SK-N-SH (cell line): ENCODE measurements around the gene LRRC46. TPM values are rescaled to one million over a fixed set of nuclear protein-coding genes. Genes with fewer than 3 reads are reported as not detected.

Experiments used
- CTCF ChIA-PET: fragments of 300-600, 350-600 bp; formaldehyde crosslinking; extraction: SDS; loops from one replicate; lab custom pipeline; 2021; lab: Yijun Ruan, JAX
- POLR2A ChIA-PET: fragments of 350-600 bp; sonication (Branson Sonifier 250); formaldehyde crosslinking; extraction: SDS; loops from one replicate; lab custom pipeline; 2020; ENCODE audit warnings: antibody characterized with exemption, inconsistent platforms; lab: Yijun Ruan, JAX
- DNase-seq: peaks from one replicate; pipeline ENCODE4 v3.0.0; 2012
- H2AFZ ChIP-seq: fragments of 200-600 bp; sonication (generic); 2 replicates; pipeline ENCODE4 v1.8.1; 2016; ENCODE audit warnings: antibody characterized with exemption, mild to moderate bottlenecking, low read depth
- H3F3A ChIP-seq: fragments of 200-600 bp; sonication (generic); replicated peaks from 2 replicates; pipeline ENCODE3; 2016; ENCODE audit warnings: antibody characterized with exemption, mild to moderate bottlenecking; ENCODE audit not compliant: insufficient read depth
- H3K27ac ChIP-seq, 2 experiments: fragments of 200-500 bp in 1 of 2; fragments of 200-600 bp in 1 of 2; sonication (Bioruptor generic) in 1 of 2; sonication (generic), shearing (Covaris generic) in 1 of 2; 2 replicates each; pipeline versions ENCODE4 v1.5.1 to v1.6.1; 2014 to 2016; ENCODE audit warnings: low read depth in 2 of 2, inconsistent platforms in 1 of 2, low read length in 1 of 2, mild to moderate bottlenecking in 1 of 2, mixed read lengths in 1 of 2
- H3K27me3 ChIP-seq: fragments of 200-600 bp; sonication (generic), shearing (Covaris generic); 2 replicates; pipeline ENCODE4 v1.6.1; 2016; ENCODE audit warnings: mixed run types; ENCODE audit not compliant: insufficient read depth
- H3K36me3 ChIP-seq, 2 experiments: fragments of 200-500 bp in 1 of 2; fragments of 200-600 bp in 1 of 2; sonication (Bioruptor generic) in 1 of 2; sonication (generic) in 1 of 2; replicated peaks in 1 of 2; 2 replicates each; pipeline versions ENCODE3 to v1.5.1; 2014 to 2016; ENCODE audit warnings: low read length in 1 of 2, mild to moderate bottlenecking in 1 of 2; ENCODE audit not compliant: insufficient read depth in 2 of 2, control insufficient read depth in 1 of 2
- H3K4me1 ChIP-seq, 2 experiments: fragments of 200-500 bp in 1 of 2; fragments of 200-600 bp in 1 of 2; sonication (Bioruptor generic) in 1 of 2; sonication (generic), shearing (Covaris generic) in 1 of 2; 2 replicates each; pipeline versions ENCODE4 v1.5.1 to v1.6.1; 2014 to 2016; ENCODE audit warnings: low read depth in 1 of 2, low read length in 1 of 2, mixed run types in 1 of 2; ENCODE audit not compliant: insufficient read depth in 2 of 2, control insufficient read depth in 1 of 2
- H3K4me2 ChIP-seq: fragments of 200-600 bp; sonication (generic), shearing (Covaris generic); 2 replicates; pipeline ENCODE4 v1.6.1; 2017; ENCODE audit warnings: mixed run types
- H3K4me3 ChIP-seq, 2 experiments: fragments of 200-500 bp in 1 of 2; fragments of 200-600 bp in 1 of 2; sonication (Bioruptor generic) in 1 of 2; sonication (generic), shearing (Covaris generic) in 1 of 2; 2 replicates each; pipeline versions ENCODE4 v1.5.1 to v1.8.1; 2014 to 2016; ENCODE audit warnings: low read depth in 2 of 2, inconsistent platforms in 1 of 2, low read length in 1 of 2, mild to moderate bottlenecking in 1 of 2, mixed read lengths in 1 of 2, moderate library complexity in 1 of 2
- H3K79me2 ChIP-seq: fragments of 200-600 bp; sonication (generic); 2 replicates; pipeline ENCODE4 v1.8.1; 2017; ENCODE audit warnings: mild to moderate bottlenecking; ENCODE audit not compliant: insufficient read depth
- H3K9ac ChIP-seq: fragments of 200-600 bp; sonication (generic); 2 replicates; pipeline ENCODE4 v1.6.1; 2017; ENCODE audit warnings: mixed run types
- H3K9me2 ChIP-seq: fragments of 200-600 bp; sonication (generic); 2 replicates; pipeline ENCODE4 v1.6.1; 2017; ENCODE audit warnings: mixed run types
- H3K9me3 ChIP-seq: fragments of 200-600 bp; sonication (generic); 2 replicates; pipeline ENCODE4 v1.6.1; 2017; ENCODE audit warnings: mixed run types, mild to moderate bottlenecking, moderate library complexity
- H4K20me1 ChIP-seq: fragments of 200-600 bp; sonication (generic); 2 replicates; pipeline ENCODE4 v1.6.1; 2017; ENCODE audit warnings: mild to moderate bottlenecking, mixed run types; ENCODE audit not compliant: insufficient read depth
- CTCF ChIP-seq: fragments of 200-600 bp; sonication (generic); IDR thresholded peaks from 2 replicates; pipeline ENCODE4 v1.6.1; 2017; ENCODE audit warnings: antibody characterized with exemption, mild to moderate bottlenecking, moderate library complexity
- GABPA ChIP-seq: IDR thresholded peaks from 2 replicates; pipeline ENCODE4 v1.4.0; 2012; ENCODE audit warnings: low read depth, mild to moderate bottlenecking
- MXI1 ChIP-seq: IDR thresholded peaks from 2 replicates; pipeline ENCODE4 v1.6.1; 2012; ENCODE audit warnings: mild to moderate bottlenecking, low read depth, low read length, improper control_type of control experiment
- NFIC ChIP-seq: IDR thresholded peaks from 2 replicates; pipeline ENCODE4 v1.4.0; 2012; ENCODE audit warnings: borderline replicate concordance
- NRF1 ChIP-seq: IDR thresholded peaks from 2 replicates; pipeline ENCODE4 v1.6.1; 2012; ENCODE audit warnings: low read depth, mild to moderate bottlenecking, low read length
- PBX3 ChIP-seq: IDR thresholded peaks from 2 replicates; pipeline ENCODE4; 2012
- RAD21 ChIP-seq: IDR thresholded peaks from 2 replicates; pipeline ENCODE4 v1.6.1; 2012; ENCODE audit warnings: mild to moderate bottlenecking, low read length
- SIN3A ChIP-seq: IDR thresholded peaks from 2 replicates; pipeline ENCODE4 v1.6.1; 2012; ENCODE audit warnings: low read depth, mild to moderate bottlenecking, low read length, moderate library complexity, borderline replicate concordance
- SMC3 ChIP-seq: IDR thresholded peaks from 2 replicates; pipeline ENCODE4 v1.6.1; 2012; ENCODE audit warnings: low read depth, low read length, improper control_type of control experiment
- WGBS: methylation state at CpG from one replicate; pipeline ENCODE4 v1.1.6; 2017; ENCODE audit warnings: low lambda C conversion rate; 5-methylcytosine and 5-hydroxymethylcytosine counted together
- polyA plus RNA-seq, 3 experiments: library from polyadenylated mRNA; depleted of rRNA; stranded (reverse); fragments of >200 nt; gene quantifications; 2 replicates each; pipeline ENCODE4 v1.2.3, GENCODE V29; 2012
- TF ChIP-seq, protein P1 (sequence below): fragments of 150-350 bp; IDR thresholded peaks from 2 replicates; pipeline ENCODE4 v1.6.1; 2017; ENCODE audit warnings: antibody characterized with exemption, low read length, low read depth, borderline replicate concordance
- TF ChIP-seq, protein P2 (sequence below): IDR thresholded peaks from 2 replicates; pipeline ENCODE4 v1.4.0; 2012; ENCODE audit warnings: low read depth, borderline replicate concordance
- TF ChIP-seq, protein P3 (sequence below): IDR thresholded peaks from 2 replicates; pipeline ENCODE4 v1.4.0; 2012; ENCODE audit warnings: low read depth, borderline replicate concordance
- TF ChIP-seq, protein P4 (sequence below): IDR thresholded peaks from 2 replicates; pipeline ENCODE4 v1.4.0; 2012; ENCODE audit warnings: low read depth

The LRRC46 gene
- polyA plus RNA-seq, 1 of the 3 experiments (the other 2 are of a cell fraction) = 1.6 TPM

- H3K4me3 ChIP-seq = no peak overlapping the region
- CTCF ChIA-PET = interaction anchor here (0.6 to 5.2 kb wide), 36 partner anchors 8 to 537 kb away, joined by 3 to 88 read pairs (median 6); partner anchors contain the start of genes OSBPL7, SCRN2 and TBX21
- H4K20me1 ChIP-seq = no peaks in the 10 kb centered on the region
- no peak overlapping the region for H3K27ac ChIP-seq
- no peaks in the 10 kb centered on the region for H3K79me2 ChIP-seq
- WGBS = 22% methylated on average over 9 of the region's 9 CpGs
- H3K36me3 ChIP-seq = peaks cover 0 to 8% of the 10 kb centered on the region in 2 experiments
- no peaks in the 10 kb centered on the region for H3K4me1 ChIP-seq
- H3K27me3 ChIP-seq = 0 out of 2 replicates have a peak, but pooled peaks cover 14% of the 10 kb centered on the region
- no peaks in the 10 kb centered on the region for H3K9me2 ChIP-seq
- POLR2A ChIA-PET = interaction anchor here (1.1 kb wide), 1 partner anchor 13 kb away, joined by 3 read pairs; no protein-coding TSS in a partner anchor
- H2AFZ ChIP-seq = no peak overlapping the region
- no peak overlapping the region for H3K9ac ChIP-seq
- no peaks in the 10 kb centered on the region for H3K9me3 ChIP-seq
- TF ChIP-seq MXI1 (peak; percentile 78), RAD21 (peak; percentile 90), SIN3A (peak; percentile 72; the same call in 1 of the 2 replicates), SMC3 (peak; percentile 55), CTCF (peak; percentile 78), GABPA (no peak), NFIC (no peak)
- TF ChIP-seq, all 33 proteins: peak for 5
- H3K4me2 ChIP-seq = no peak overlapping the region
- DNase-seq = peak; percentile 90
- no peaks in the 10 kb centered on the region for H3F3A ChIP-seq
These were observed 29.0 kb upstream of the LRRC46 start for GRCh38 chr17:47802341-47803022.

GRCh38 chr17:47803201-47803600, 28.3 kb upstream of the LRRC46 start:
- CTCF ChIA-PET = interaction anchor here (0.7 to 5.2 kb wide), 17 partner anchors 10 to 173 kb away, joined by 3 to 88 read pairs (median 11); partner anchors contain the start of genes OSBPL7 and TBX21
- no peaks in the 10 kb centered on the region for H3K9me3 ChIP-seq
- H4K20me1 ChIP-seq = no peaks in the 10 kb centered on the region
- POLR2A ChIA-PET = interaction anchor here (0.9 kb wide), 1 partner anchor 18 kb away, joined by 3 read pairs; the partner anchor contains the start of gene OSBPL7
- no peaks in the 10 kb centered on the region for H3K79me2 ChIP-seq
- no peaks in the 10 kb centered on the region for H3F3A ChIP-seq
- H3K36me3 ChIP-seq = peaks cover 0 to 15% of the 10 kb centered on the region in 2 experiments
- 42% methylated on average over 5 of the region's 5 CpGs for WGBS
- no peak overlapping the region for H3K27ac ChIP-seq
- H3K27me3 ChIP-seq = 0 out of 2 replicates have a peak, but pooled peaks cover 14% of the 10 kb centered on the region
- no peak overlapping the region for H3K4me3 ChIP-seq
- H3K4me1 ChIP-seq = no peaks in the 10 kb centered on the region
- H3K9ac ChIP-seq = no peak overlapping the region
- peak; percentile 12 for DNase-seq
- H3K9me2 ChIP-seq = no peaks in the 10 kb centered on the region
- no peak overlapping the region for H2AFZ ChIP-seq
- H3K4me2 ChIP-seq = no peak overlapping the region
- TF ChIP-seq, protein P1, sequence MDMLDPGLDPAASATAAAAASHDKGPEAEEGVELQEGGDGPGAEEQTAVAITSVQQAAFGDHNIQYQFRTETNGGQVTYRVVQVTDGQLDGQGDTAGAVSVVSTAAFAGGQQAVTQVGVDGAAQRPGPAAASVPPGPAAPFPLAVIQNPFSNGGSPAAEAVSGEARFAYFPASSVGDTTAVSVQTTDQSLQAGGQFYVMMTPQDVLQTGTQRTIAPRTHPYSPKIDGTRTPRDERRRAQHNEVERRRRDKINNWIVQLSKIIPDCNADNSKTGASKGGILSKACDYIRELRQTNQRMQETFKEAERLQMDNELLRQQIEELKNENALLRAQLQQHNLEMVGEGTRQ = no peak
- TF ChIP-seq, protein P2, sequence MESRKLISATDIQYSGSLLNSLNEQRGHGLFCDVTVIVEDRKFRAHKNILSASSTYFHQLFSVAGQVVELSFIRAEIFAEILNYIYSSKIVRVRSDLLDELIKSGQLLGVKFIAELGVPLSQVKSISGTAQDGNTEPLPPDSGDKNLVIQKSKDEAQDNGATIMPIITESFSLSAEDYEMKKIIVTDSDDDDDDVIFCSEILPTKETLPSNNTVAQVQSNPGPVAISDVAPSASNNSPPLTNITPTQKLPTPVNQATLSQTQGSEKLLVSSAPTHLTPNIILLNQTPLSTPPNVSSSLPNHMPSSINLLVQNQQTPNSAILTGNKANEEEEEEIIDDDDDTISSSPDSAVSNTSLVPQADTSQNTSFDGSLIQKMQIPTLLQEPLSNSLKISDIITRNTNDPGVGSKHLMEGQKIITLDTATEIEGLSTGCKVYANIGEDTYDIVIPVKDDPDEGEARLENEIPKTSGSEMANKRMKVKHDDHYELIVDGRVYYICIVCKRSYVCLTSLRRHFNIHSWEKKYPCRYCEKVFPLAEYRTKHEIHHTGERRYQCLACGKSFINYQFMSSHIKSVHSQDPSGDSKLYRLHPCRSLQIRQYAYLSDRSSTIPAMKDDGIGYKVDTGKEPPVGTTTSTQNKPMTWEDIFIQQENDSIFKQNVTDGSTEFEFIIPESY = no peak
- TF ChIP-seq PBX3 = no peak
- TF ChIP-seq GABPA = no peak
- TF ChIP-seq, protein P3, sequence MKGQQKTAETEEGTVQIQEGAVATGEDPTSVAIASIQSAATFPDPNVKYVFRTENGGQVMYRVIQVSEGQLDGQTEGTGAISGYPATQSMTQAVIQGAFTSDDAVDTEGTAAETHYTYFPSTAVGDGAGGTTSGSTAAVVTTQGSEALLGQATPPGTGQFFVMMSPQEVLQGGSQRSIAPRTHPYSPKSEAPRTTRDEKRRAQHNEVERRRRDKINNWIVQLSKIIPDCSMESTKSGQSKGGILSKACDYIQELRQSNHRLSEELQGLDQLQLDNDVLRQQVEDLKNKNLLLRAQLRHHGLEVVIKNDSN = no peak
- TF ChIP-seq, protein P4, sequence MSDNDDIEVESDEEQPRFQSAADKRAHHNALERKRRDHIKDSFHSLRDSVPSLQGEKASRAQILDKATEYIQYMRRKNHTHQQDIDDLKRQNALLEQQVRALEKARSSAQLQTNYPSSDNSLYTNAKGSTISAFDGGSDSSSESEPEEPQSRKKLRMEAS = no peak
- TF ChIP-seq CTCF = no peak
- TF ChIP-seq NRF1 = no peak
- no peak for TF ChIP-seq MXI1
